ENCODE data around the gene METAP1D. TPM values are rescaled to one million over a fixed set of nuclear protein-coding genes. Genes with fewer than 3 reads are reported as not detected.

Gene METAP1D
- total RNA-seq, 4 donors from 2014 or later = 2.1 to 5.9 (median 4.3) TPM

GRCh38 chr2:172087207-172087779 is 87.5 kb downstream of the METAP1D start:
- peaks cover 51% of the 10 kb centered on the region for H3K4me1 ChIP-seq

GRCh38 chr2:172087780-172088244 is 88.1 kb downstream of the METAP1D start:
- 24% methylated on average over 18 of the region's 23 CpGs for WGBS
- H3K36me3 ChIP-seq = no peaks in the 10 kb centered on the region
- TF ChIP-seq POLR2A (IDR thresholded peaks at IDR 0.05) (no peak), CTCF (IDR thresholded peaks at IDR 0.05) (no peak), EP300 (IDR thresholded peaks at IDR 0.05) (no peak), POLR2AphosphoS5 (IDR thresholded peaks at IDR 0.05) (no peak)
- DNase-seq (ENCODE audit: low spot score in 2 of 2) = no peak
- H3K9me3 ChIP-seq = no peaks in the 10 kb centered on the region
- peaks cover 46% of the 10 kb centered on the region for H3K4me1 ChIP-seq
- peaks cover 100% of the 10 kb centered on the region for H3K27me3 ChIP-seq
- no peak overlapping the region for H3K4me3 ChIP-seq
- H3K27ac ChIP-seq = no peak overlapping the region

More at GRCh38 chr2:172087207-172087779, 87.5 kb downstream of the METAP1D start:
- Histone ChIP-seq H3K36me3 (no peaks in the 10 kb centered on the region), H3K9me3 (no peaks in the 10 kb centered on the region), H3K4me3 (peak overlapping the region; percentile 59), H3K27me3 (peaks cover 100% of the 10 kb centered on the region), H3K27ac (no peak overlapping the region)
- no peak for DNase-seq (ENCODE audit: low spot score in 2 of 2)
- TF ChIP-seq POLR2A (IDR thresholded peaks at IDR 0.05) (no peak), POLR2AphosphoS5 (IDR thresholded peaks at IDR 0.05) (no peak), CTCF (IDR thresholded peaks at IDR 0.05) (no peak), EP300 (IDR thresholded peaks at IDR 0.05) (no peak)
- 32% methylated on average over 31 of the region's 31 CpGs for WGBS

- Histone ChIP-seq H3K4me1 (peaks cover 40% of the 10 kb centered on the region), H3K9me3 (no peaks in the 10 kb centered on the region), H3K4me3 (no peak overlapping the region), H3K27me3 (peaks cover 100% of the 10 kb centered on the region), H3K36me3 (no peaks in the 10 kb centered on the region), H3K27ac (no peak overlapping the region)
- no peak for DNase-seq (ENCODE audit: low spot score in 2 of 2)
- WGBS = 32% methylated on average over 22 of the region's 37 CpGs
- TF ChIP-seq POLR2A (IDR thresholded peaks at IDR 0.05) (no peak), CTCF (IDR thresholded peaks at IDR 0.05) (no peak), POLR2AphosphoS5 (IDR thresholded peaks at IDR 0.05) (no peak), EP300 (IDR thresholded peaks at IDR 0.05) (no peak)
Observed at GRCh38 chr2:172088245-172089004, 88.7 kb downstream of the METAP1D start.

- WGBS = 50% methylated on average over 10 of the region's 10 CpGs
- Histone ChIP-seq H3K27ac (no peak overlapping the region), H3K27me3 (peaks cover 100% of the 10 kb centered on the region), H3K4me1 (peaks cover 38% of the 10 kb centered on the region), H3K4me3 (no peak overlapping the region), H3K9me3 (no peaks in the 10 kb centered on the region), H3K36me3 (no peaks in the 10 kb centered on the region)
- no peak for TF ChIP-seq EP300 (IDR thresholded peaks at IDR 0.05)
- no peak for TF ChIP-seq POLR2A (IDR thresholded peaks at IDR 0.05)
- no peak for TF ChIP-seq CTCF (IDR thresholded peaks at IDR 0.05)
- TF ChIP-seq POLR2AphosphoS5 (IDR thresholded peaks at IDR 0.05) = no peak
- DNase-seq (ENCODE audit: low spot score in 2 of 2) = no peak
Observed at GRCh38 chr2:172089005-172089504, 89.3 kb downstream of the METAP1D start.

GRCh38 chr2:172089633-172090032 is 89.9 kb downstream of the METAP1D start:
- no peak overlapping the region for H3K27ac ChIP-seq
- H3K9me3 ChIP-seq = no peaks in the 10 kb centered on the region
- TF ChIP-seq CTCF (IDR thresholded peaks at IDR 0.05) (no peak), POLR2AphosphoS5 (IDR thresholded peaks at IDR 0.05) (no peak), EP300 (IDR thresholded peaks at IDR 0.05) (no peak), POLR2A (IDR thresholded peaks at IDR 0.05) (no peak)
- H3K4me1 ChIP-seq = peaks cover 38% of the 10 kb centered on the region
- 69% methylated on average over 7 of the region's 7 CpGs for WGBS
- H3K27me3 ChIP-seq = peaks cover 100% of the 10 kb centered on the region
- peak in 1 of 2 donors; percentile 19 for DNase-seq (ENCODE audit: low spot score in 2 of 2)
- H3K36me3 ChIP-seq = no peaks in the 10 kb centered on the region
- H3K4me3 ChIP-seq = no peak overlapping the region

Data from suprapubic skin (tissue), 4 donors.